CD4-positive, alpha-beta T cell treated with Interleukin-15 for 1 hour (primary cell): ENCODE data around the gene CD74.

ENCODE experiments used
- DNase-seq: peaks from one replicate; pipeline ENCODE4 v3.0.0-alpha.2; 2020

Gene CD74

DNA sequence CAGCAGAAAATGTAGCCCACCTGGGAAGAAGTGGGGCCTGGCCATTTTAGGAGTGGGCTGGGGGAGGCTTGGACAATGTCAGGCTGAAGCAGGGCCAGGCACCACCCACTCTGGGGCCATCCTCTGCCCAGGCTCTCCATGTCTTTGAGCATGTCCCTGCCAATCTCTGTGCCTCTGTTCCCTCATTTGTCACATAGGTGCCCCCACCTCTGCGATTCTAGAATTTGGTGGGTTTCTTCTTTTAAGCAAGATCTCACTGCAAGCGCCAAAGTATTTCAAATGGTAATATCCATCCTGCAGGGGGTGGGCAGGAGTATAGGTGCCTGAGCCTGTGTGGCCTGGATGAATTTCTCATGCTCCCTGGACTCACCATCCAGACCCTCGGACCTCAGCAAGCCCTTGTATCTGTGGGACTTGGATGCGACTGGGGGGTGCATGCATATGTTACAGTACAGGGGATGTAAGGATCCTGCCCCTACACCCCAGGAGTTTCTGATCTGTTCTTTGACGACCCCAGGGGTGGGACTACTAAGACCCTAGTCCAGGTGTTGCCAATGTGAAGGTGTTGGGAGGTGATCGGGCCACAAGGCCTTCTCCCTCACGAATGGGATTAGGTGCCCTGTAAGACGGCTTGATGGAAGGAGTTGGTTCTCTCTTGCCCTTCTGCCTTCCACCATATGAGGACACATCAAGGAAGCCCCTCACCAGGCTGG lies 4.3 kb downstream of the CD74 start:
- DNase-seq: no peak

DNA sequence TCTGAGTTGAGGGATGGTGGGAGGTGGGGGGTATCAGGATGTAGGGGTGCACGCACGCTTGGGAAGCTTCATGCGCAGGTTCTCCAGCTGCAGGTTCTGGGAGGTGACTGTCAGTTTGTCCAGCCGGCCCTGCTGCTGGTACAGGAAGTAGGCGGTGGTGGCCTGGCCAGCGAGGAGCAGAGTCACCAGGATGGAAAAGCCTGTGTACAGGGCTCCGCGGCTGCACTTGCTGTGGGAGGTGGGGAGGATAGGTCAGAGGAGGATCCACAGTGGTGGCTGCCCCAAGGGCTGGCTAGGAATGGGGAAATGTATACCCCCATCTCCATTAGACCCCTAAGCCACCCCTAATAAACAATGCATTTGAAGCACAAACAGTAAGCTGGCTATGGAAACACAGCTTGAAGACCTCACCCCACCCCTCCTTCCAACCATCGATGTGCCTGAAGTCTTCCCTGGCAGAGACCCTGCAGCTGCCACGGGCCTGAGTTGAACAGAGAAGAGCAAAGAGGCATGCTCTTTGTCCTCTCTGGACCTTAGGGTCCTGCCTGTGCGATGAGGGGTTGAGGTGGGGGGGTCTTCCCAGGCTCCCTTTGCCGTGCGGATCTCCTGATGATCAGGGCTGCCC lies 5.5 kb downstream of the CD74 start:
- peak; percentile 39 for DNase-seq

DNA sequence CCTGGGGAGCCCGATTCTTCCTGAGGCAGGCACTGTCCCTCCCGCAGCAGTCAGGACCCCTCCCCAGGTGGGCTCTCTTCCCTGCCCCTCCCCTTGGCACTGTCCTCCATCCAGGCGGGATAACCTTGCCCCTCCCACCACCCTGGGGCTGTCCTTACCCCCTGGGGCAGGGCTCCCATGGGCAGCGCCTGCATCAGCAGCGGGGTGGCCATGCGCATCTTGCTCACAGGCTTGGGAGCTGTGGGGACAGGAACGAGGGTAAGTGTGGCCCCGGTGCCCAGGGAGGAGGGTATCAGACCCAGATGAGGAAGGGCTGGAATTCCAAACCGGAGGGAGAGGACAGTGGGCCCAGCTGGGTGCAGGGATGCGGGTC lies 6.0 kb downstream of the CD74 start:
- DNase-seq: no peak

DNA sequence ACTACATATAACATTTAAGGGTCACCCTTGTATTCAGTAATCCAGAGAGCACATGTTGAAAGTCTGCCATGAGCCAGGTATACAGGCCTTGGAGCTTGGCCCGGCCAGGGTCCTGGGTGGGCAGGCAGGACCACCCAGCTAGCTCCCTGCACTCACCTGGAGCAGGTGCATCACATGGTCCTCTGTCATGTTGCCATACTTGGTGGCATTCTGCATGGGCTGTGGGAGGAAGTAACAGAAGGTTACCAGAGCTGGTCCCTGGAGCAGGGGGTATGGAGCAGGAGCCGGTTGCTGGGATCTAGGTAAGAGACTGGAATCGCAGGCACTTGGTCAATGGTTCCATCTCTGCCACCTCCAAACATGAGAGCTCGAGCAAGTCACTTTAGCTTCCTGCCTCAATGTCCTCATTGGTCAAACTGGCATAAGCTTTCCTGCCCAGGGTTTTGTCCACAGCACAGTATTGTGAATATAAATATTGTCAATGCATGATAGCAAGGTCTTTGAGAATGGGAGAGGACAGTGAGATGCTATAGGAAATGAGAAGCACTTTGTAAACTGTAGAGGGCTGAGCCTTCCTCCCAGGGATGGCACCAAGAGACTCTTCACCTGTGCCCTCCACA lies 6.5 kb downstream of the CD74 start:
- peak; percentile 18 for DNase-seq

DNA sequence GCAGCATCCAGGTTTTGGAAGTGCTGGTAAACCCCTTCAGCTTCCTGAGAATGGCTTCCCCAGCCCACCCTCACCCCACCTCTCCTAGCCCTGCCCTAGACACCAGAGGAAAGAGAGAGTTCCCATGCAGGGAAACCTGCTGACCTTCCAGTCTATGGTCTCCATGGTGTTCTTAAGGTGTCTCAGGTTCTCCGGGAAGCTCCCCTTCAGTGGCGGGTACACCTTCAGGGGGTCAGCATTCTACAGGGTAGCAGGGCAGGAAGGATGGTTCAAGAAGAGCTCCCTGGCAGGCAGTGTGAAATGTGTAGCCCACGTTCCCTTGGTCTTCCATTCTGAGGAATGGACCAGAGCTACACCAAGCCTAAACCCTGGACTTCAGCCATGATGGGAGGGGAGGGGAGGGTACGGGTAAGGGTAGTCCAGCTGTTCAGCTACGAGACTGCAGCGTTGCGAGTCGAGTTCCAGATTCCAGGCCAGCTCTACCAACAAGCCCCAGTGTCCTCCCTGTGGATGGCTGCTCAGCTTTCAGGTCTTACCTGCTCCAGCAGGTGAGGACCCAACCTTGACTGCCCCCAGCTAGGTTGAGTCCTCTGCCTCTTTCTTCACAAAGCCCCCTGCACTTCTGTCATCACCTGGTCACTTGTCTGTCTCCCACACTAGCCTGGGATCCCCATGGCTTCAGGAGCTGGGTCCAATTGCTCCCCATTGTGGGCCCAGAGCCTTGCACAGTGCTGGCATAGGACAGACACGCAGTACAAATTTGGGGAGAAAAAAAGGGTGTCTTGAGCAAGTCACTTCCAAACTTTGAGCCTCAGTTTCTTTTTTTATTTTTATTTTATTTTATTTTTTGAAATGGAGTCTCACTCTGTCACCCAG lies 7.5 kb downstream of the CD74 start:
- DNase-seq: no peak

DNA sequence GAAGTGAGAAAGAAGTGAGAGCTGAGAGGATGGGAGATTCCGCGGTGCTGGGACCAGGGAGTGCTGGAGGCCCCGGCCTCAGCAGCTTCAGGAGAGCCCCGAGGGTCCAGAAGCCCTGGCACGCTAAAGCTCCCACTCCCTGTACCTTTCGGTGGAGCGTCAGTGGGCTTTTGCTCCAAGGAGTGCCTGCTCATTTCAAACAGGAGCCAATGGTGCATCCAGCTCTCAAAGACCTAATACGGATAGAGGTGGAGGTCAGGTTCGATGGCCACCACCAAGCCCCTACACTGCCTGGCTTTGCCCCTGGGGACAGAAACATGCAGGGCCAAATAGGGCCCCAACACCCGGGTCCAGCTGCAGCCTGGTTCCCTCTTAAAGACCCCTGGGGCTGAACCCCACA lies 8.2 kb downstream of the CD74 start:
- no peak for DNase-seq

DNA sequence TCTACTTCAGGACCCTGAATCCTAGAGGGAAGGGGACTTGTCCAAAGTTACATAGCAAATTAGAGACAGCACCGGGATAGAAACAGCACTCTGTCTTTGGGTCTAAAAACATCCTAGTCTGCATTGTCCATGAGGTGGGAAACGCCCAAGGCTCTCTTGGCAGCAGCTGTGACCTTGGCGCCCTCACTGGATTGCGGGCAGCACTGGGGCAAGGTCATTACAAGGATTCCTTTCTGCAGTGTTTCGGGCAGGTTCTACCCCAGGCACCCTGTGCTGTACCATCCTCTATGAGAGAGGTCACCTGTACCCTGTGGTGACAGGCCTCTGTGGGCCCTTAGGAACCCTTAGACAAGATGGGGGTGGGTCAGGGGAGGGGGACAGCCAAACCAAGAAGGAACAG lies 8.6 kb downstream of the CD74 start:
- DNase-seq: no peak

DNA sequence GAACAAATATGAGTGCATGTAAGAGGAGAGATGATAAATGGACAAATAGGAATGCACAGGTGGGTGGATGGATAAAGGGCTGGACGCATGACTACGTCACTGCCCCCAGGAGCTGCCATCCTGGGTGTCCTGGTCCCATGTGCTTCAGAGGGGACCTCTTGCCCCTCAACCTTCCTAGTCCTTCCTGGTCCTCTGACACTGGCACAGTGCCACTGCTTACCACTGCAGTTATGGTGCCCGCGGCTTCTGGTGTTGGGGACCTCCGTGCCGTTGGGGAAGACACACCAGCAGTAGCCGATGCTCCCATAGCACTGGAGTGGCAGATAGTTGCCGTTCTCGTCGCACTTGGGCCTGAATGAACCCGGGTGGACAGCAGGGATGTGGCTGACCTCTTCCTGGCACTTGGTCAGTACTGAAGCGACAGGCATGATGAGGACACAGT lies 9.8 kb downstream of the CD74 start:
- peak; percentile 33 for DNase-seq

DNA sequence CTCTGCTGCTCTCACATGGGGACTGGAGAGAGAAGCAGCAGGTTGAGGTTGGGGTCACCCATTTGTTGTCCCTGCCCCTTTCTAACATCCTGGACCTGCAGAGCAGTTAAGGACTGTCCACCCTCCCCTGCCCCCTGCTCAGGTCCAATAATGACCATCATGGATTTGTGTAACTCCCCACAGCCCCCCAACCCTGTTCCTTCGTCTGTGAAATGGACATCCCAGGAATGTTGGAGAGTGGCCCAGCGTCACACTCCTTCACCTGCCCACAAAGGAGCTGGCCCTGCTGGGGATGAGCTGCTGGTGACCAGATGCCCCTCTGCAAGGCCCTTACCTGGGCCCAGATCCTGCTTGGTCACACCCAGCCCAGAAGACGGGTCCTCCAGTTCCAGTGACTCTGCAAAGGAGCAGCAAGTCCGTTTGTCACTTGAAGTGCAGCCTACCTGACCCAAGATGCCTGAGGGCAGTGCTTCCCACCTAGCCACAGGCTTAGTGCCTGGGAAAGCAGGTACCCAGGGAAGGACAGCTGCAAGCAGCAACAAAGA lies 10.4 kb downstream of the CD74 start:
- peak; percentile 33 for DNase-seq

DNA sequence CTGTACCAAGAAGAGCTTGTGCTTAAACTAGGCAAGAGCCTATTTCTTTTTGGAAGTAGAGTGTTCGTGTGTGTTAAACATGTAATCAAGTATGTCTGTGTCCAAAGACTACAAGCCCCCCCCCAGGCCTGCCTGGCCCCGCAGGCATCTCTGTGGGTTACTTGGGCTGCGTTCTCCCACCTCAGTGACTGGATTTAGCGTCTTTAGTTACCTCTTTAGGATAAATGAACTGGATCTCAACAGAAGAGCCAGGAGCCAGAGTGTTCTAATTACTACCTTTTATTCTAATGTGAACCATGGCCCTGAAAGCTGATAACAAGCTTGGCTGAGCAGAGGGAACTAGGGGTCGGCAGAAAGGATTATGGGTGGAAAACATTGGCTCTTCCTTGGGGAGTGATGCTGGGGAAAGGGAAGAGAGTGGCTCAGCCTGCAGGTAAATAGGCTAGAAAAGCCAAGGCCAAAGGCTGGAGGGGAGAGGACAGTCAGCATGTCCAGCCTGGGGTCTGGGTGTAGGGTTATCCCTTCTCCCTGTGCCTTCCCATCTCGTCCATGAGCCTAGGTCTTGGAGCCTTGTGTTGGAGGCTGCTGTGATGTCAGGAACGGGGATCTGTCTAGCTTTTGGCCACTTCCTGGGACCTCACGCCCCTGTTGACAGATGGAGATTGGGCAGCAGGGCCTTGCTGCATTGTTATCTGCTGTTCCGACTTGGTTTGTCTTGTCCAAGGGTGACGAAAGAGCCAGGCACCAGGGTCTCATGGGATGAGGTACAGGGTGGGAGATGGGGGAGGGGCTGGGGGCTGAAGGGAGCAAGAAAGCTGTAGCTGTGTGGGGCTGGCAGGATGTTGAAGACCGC lies 11.1 kb downstream of the CD74 start:
- DNase-seq: no peak

DNA sequence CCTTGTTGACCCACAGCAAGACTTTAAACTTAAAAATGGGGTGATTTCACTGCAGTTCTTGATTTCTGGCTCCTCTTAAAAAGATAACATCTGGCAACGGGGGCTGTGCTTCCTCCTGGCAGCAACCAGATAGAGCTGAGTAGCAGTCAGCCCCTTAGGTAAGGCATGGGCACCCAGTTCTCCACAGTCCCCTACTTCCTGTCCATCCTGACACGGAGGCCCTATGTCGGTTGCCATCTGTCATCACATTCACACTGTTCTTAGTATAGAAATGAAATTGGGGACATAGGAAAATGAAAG lies 11.7 kb downstream of the CD74 start:
- DNase-seq: no peak

DNA sequence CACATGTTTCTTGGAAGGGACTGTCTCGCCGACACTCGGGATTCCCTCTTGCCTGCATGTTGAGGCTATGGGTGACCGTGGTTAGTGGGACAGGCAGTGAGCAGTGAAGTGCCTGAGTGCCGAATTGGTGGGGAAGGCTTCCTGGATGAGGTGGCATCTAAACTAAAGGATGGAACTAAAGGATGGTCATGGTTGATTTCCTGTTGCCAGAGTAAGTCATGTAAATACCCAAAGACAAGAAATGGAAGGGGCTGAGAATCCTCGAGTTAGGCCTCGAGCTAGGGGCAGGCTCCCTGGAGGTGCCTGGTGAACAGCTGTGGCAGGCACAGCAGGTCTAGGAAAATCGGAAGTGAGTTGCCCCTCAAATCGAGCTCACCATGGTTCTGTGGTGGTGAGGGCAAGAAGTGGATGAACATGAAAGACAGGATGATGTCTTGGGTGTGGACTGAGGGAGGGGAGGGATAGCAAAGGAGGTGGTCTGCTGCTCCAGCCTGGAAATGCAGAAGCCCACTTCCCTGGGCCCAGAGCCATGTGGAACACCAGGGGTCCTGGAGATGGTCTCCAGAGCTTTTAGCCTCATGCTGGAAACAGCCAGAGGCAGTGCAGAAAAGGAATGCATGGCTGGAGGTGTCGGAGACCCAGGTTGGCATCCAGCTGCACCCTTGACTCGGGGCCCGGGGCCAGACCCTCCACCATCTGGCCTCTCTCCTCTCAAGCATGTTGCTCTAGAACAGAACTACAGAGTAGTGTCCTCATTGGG lies 12.2 kb downstream of the CD74 start:
- peak; percentile 58 for DNase-seq

DNA sequence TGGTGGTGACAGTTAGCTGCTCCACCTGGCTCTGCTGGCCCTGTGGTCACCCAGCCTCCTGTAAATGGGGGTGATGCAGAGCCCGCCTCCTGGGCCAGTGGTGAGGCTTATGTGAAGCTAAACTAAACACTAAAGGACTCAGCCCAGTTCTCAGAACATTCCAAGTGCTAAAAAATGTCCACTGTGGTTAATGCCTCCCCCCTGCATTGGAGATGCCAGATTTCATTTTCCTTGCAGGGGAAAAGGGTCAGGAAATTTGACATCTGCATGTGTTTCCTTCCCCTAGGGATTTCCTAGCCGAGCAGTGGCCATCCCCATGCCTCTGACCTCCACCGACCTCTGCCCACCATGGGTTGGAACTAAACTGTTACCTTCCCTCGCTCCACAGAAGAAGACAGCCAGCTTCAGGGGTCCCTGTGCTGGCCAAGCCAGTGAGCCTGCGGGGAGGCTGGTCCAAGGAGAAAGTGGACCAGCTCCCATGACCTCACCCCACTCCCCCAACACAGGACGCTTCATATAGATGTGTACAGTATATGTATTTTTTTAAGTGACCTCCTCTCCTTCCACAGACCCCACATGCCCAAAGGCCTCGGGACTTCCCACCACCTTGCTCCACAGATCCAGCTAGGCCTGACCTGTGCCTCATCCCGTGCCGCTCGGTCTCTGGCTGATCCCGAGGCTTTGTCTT lies 13.0 kb downstream of the CD74 start:
- peak; percentile 77 for DNase-seq

DNA sequence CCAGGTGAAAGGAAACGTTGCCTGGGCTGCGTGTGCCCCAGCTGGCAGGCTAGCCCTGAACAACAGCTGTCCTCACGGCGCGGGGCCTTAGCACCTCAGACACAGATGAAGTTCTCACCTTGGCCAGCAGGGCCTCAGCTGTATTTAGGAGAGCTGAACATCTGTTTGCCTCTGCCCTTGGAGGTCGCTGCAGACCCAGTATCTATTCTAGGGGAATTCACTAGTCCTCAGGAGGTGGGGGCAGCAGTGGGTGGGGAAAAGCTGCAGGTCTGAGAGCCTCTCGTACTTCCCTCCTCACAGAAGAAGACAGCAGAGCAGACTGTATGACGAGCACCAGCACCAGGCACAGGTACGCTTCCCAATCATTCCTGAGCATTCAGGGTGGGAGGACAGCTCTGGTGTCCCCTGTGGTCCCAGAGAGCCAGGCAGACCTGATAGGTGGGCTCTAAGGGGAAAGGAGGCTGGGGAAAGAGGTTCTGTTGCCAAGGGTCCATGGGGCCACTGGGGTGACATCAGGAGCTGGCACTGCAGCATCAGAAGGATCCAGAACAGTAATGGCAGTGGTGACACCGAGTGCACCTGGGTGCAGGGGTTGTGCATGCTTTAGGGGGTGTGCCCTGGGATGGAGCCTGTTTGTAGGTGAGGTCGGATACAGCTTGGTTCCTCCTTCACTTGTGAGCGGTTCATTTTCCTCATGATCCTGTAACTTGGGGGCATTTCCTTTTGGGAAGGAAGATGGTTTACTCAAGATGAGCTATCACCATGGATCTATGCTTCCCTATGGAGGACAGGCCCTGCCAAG lies 13.8 kb downstream of the CD74 start:
- DNase-seq: peak; percentile 83

DNA sequence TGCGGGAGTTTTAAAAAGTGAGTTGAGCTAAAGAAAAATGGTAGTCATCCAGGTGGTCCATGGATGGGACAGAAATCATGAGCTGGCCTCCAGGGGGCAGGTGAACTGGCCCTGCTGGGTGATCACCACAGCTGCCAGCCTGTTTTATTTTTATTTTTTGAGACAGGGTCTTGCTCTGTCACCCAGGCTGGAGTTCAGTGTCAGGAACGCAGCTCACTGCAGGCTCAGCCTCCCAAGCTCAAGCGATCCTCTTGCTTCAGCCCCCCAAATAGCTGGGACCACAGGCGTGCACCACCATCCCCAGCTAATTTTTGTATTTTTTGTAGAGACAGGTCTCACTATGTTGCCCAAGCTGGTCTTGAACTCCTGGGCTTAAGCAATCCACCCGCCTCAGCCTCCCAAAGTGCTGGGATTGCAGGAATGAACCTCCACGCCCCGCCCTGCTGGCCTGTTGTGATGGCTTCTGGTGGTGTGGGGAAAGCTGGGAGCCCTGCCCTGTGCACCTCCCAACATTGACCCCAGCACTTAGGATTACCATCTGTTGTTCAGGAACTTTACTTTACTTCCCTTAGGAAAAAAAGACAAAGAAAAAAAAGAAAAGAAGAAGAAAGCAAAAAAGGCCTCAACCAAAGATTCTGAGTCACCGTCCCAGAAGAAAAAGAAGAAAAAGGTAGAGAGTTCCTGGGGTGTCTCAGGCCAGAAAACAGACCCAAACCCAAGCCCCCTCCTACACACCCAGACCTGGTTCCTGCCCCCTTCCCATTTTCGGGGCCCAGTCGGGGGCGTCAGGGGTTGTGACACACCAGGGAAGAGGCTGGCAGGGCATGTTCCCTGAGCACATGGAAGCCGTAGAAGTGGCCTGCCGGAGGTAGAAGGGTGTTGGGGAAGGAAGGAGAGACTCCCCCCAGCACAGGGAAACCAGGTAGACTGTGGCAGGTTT lies 14.7 kb downstream of the CD74 start:
- DNase-seq: peak; percentile 56

DNA sequence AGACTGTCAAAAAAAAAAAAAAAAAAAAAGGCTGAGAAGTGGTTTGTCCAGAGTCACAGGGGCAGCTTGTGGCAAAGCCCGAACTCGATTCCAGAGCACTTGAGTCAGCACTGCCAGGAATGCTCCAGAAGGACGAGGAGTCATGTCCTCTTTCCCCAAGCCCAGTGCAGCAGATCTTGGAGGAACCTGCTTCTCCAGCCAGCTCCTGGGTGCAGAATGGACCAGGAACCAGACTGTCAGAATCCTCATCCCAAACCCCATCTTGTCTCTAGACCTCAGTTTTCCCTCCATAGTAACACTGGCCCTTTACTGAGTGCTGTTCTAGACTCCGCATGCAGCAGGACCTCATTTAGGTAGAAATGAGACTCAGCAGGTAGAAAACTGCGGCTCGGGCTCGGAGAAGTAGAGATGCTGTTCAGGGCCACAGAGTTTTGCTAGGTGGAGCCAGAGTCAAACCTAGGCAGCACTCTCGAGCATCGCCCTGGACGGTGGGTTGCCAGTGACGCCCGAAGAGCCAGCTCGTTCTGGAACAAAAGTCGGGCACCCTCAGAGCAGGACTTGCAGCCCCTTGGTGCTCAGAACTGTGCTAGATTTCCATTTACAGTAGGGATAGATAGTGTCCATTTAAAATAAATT lies 15.4 kb downstream of the CD74 start:
- DNase-seq: no peak

DNA sequence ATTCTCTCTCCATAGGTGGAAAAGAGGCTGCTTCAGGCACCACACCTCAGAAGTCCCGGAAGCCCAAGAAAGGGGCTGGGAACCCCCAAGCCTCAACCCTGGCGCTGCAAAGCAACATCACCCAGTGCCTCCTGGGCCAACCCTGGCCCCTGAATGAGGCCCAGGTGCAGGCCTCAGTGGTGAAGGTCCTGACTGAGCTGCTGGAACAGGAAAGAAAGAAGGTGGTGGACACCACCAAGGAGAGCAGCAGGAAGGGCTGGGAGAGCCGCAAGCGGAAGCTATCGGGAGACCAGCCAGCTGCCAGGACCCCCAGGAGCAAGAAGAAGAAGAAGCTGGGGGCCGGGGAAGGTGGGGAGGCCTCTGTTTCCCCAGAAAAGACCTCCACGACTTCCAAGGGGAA lies 16.4 kb downstream of the CD74 start:
- peak; percentile 17 for DNase-seq

DNA sequence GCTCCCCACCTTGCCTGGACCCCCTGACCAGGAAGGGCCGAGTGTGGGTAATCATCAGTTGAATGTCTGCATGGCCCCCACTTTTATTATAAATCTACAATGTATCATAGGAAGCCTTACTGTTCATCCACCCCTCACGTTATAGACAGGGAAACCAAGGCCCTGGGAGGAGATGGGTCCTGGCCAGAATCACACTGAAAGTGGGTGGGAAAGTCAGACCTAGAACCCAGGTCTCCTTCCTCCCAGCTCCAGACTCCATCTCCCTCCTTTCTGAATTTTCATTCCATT lies 17.1 kb downstream of the CD74 start:
- no peak for DNase-seq
